Peyer's patch (tissue), 4 donors: ENCODE measurements around the gene CSMD2.

ENCODE experiments used
- CTCF ChIP-seq, 6 experiments: fragments of 450-650 bp in 4 of 6; fragments of 200-600 bp in 2 of 6; sonication (generic) in 1 of 6; IDR thresholded peaks; one replicate each; pipeline ENCODE4 v1.5.1; 2017 to 2019; ENCODE audit warnings: antibody characterized with exemption in 6 of 6, mild to moderate bottlenecking in 3 of 6, moderate library complexity in 1 of 6
- POLR2A ChIP-seq, 2 donors: fragments of 450-650 bp; IDR thresholded peaks; one replicate each; pipeline ENCODE4 v1.5.1; 2017; ENCODE audit warnings: antibody characterized with exemption in 2 of 2, mild to moderate bottlenecking in 2 of 2, moderate library complexity in 2 of 2

DNA sequence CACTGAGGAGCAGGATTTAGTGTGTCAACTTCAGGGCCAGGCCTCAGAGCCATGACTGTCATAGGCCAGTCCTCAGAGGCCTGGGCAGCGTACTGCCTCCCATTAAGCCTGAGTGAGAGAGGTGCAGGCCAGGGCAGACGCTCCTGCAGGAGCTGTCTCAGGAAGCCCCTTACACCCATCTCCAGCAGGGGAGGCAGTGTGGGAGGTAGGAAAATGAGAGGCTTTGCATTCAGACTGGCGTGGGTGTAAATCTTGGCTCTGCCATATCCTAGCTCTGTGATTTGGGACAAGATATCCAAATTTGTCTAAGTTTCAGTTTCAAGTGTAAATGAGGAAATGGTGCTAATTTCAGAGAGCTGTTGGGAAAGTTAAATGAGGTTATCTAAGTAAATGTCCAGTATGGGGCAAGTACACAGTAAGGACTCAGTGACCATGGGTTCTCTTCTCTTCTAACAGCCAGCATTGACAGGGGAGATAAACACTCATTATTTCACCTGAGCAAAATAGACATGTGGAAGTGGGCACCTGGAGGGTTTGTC lies 508.5 kb downstream of the CSMD2 start:
- no peak for TF ChIP-seq CTCF (IDR thresholded peaks at IDR 0.05)
- no peak for TF ChIP-seq POLR2A (IDR thresholded peaks at IDR 0.05)
